ENCODE measurements around the gene LARGE1. TPM values are rescaled to one million over a fixed set of nuclear protein-coding genes. Genes with fewer than 3 reads are reported as not detected.

Gene LARGE1
- total RNA-seq, 1 donor from 2014 or later: 35.7 TPM

- DNase-seq (ENCODE audit: low spot score in 2 of 2, unreplicated experiment in 2 of 2): no peak
- no peak overlapping the region for H3K27ac Mint-ChIP-seq
- no peaks in the 10 kb centered on the region for H3K4me1 Mint-ChIP-seq
Observed at GRCh38 chr22:33737662-33738061, 182.6 kb downstream of the LARGE1 start.

GRCh38 chr22:33735978-33736377 is 184.3 kb downstream of the LARGE1 start:
- Mint-ChIP-seq H3K36me3 (peaks cover 9% of the 10 kb centered on the region), H3K27ac (no peak overlapping the region), H3K4me1 (no peaks in the 10 kb centered on the region), H3K9me3 (peaks cover 8% of the 10 kb centered on the region), H3K4me3 (no peak overlapping the region), H3K27me3 (ENCODE audit: low read depth) (no peaks in the 10 kb centered on the region)
- DNase-seq (ENCODE audit: low spot score in 2 of 2, unreplicated experiment in 2 of 2): no peak
- TF ChIP-seq, protein P1, sequence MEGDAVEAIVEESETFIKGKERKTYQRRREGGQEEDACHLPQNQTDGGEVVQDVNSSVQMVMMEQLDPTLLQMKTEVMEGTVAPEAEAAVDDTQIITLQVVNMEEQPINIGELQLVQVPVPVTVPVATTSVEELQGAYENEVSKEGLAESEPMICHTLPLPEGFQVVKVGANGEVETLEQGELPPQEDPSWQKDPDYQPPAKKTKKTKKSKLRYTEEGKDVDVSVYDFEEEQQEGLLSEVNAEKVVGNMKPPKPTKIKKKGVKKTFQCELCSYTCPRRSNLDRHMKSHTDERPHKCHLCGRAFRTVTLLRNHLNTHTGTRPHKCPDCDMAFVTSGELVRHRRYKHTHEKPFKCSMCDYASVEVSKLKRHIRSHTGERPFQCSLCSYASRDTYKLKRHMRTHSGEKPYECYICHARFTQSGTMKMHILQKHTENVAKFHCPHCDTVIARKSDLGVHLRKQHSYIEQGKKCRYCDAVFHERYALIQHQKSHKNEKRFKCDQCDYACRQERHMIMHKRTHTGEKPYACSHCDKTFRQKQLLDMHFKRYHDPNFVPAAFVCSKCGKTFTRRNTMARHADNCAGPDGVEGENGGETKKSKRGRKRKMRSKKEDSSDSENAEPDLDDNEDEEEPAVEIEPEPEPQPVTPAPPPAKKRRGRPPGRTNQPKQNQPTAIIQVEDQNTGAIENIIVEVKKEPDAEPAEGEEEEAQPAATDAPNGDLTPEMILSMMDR (IDR thresholded peaks at IDR 0.05; ENCODE audit: unreplicated experiment): no peak

More at GRCh38 chr22:33737662-33738061, 182.6 kb downstream of the LARGE1 start:
- Mint-ChIP-seq H3K27me3 (ENCODE audit: low read depth) (no peaks in the 10 kb centered on the region), H3K4me3 (no peak overlapping the region), H3K9me3 (peaks cover 8% of the 10 kb centered on the region), H3K36me3 (peaks cover 9% of the 10 kb centered on the region)
- TF ChIP-seq, protein P1 (IDR thresholded peaks at IDR 0.05; ENCODE audit: unreplicated experiment): no peak

GRCh38 chr22:33728847-33729246 is 191.4 kb downstream of the LARGE1 start:
- H3K36me3 Mint-ChIP-seq: no peaks in the 10 kb centered on the region
- TF ChIP-seq, protein P1 (IDR thresholded peaks at IDR 0.05; ENCODE audit: unreplicated experiment): no peak
- DNase-seq (ENCODE audit: low spot score in 2 of 2, unreplicated experiment in 2 of 2): no peak
- no peaks in the 10 kb centered on the region for H3K9me3 Mint-ChIP-seq
- H3K27ac Mint-ChIP-seq: no peak overlapping the region
- H3K4me1 Mint-ChIP-seq: peaks cover 6% of the 10 kb centered on the region
- H3K27me3 Mint-ChIP-seq (ENCODE audit: low read depth): no peaks in the 10 kb centered on the region
- no peak overlapping the region for H3K4me3 Mint-ChIP-seq

GRCh38 chr22:33726294-33726734 is 194.0 kb downstream of the LARGE1 start:
- Mint-ChIP-seq H3K4me1 (peaks cover 6% of the 10 kb centered on the region), H3K27ac (no peak overlapping the region), H3K36me3 (no peaks in the 10 kb centered on the region), H3K9me3 (no peaks in the 10 kb centered on the region), H3K4me3 (no peak overlapping the region), H3K27me3 (ENCODE audit: low read depth) (no peaks in the 10 kb centered on the region)
- DNase-seq (ENCODE audit: low spot score in 2 of 2, unreplicated experiment in 2 of 2): no peak
- TF ChIP-seq, protein P1 (IDR thresholded peaks at IDR 0.05; ENCODE audit: unreplicated experiment): no peak

DNA sequence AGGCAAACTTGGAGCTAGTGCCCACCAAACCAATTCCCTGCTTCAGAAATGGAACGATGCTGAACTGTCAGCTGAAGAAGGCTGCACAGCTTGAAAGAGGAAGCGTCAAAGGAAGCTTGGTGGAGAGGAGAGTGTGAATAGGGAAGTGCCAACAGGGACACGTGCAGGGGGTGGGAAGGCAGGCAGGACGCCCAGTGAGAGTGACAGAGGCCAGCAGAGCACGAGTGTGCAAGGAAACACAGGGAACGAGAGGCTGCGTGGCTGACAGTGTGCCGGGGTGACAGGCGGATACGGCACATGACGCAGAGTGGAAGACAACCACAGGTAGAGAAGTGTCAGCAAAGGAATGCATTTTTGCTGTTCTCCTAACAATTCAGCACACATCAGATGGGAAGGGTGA is 196.4 kb downstream of the LARGE1 start:
- DNase-seq (ENCODE audit: low spot score in 2 of 2, unreplicated experiment in 2 of 2): no peak
- H3K4me3 Mint-ChIP-seq: no peak overlapping the region
- H3K9me3 Mint-ChIP-seq: no peaks in the 10 kb centered on the region
- H3K27ac Mint-ChIP-seq: no peak overlapping the region
- TF ChIP-seq, protein P1 (IDR thresholded peaks at IDR 0.05; ENCODE audit: unreplicated experiment): no peak
- no peaks in the 10 kb centered on the region for H3K27me3 Mint-ChIP-seq (ENCODE audit: low read depth)
- H3K4me1 Mint-ChIP-seq: peaks cover 4% of the 10 kb centered on the region
- no peaks in the 10 kb centered on the region for H3K36me3 Mint-ChIP-seq

DNA sequence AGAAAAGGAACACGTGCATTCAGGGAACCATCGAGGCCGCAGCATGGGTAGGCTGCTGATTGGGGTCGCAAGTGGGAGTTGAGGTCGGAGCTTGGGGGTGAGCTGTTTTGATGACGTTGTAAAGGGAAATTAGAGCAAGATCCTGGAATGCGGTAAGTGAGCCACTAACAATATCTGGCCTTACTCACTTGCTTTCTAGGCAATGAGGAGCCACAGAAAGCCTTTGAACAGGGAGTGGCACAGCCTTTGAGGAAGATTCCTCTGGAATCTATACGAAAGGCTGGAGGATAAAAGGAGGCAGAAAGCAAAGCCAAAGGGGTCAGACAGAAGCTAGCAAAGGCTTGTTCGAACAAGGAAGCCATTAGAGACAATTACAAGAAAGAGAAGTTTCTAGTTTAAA is 197.5 kb downstream of the LARGE1 start:
- H3K4me3 Mint-ChIP-seq: no peak overlapping the region
- H3K9me3 Mint-ChIP-seq: peaks cover 3% of the 10 kb centered on the region
- no peaks in the 10 kb centered on the region for H3K27me3 Mint-ChIP-seq (ENCODE audit: low read depth)
- TF ChIP-seq, protein P1 (IDR thresholded peaks at IDR 0.05; ENCODE audit: unreplicated experiment): no peak
- no peak for DNase-seq (ENCODE audit: low spot score in 2 of 2, unreplicated experiment in 2 of 2)
- H3K4me1 Mint-ChIP-seq: no peaks in the 10 kb centered on the region
- H3K36me3 Mint-ChIP-seq: no peaks in the 10 kb centered on the region
- no peak overlapping the region for H3K27ac Mint-ChIP-seq

Measured in mesothelial cell of epicardium (in vitro differentiated cells).